Right atrium auricular region (tissue), 2 donors: ENCODE data around the gene HERC2. TPM values are rescaled to one million over a fixed set of nuclear protein-coding genes. Genes with fewer than 3 reads are reported as not detected.

Experiments
- DNase-seq: peaks from one replicate; pipeline ENCODE4 v3.0.0-alpha.2; 2019; ENCODE audit warnings: low spot score
- H3K27ac ChIP-seq, 2 donors: fragments of 200-600 bp; sonication (generic); 1 replicate in 1 of 2; 2 replicates in 1 of 2; pipeline ENCODE4 v1.5.1; 2016 to 2019
- H3K27me3 ChIP-seq, 2 donors: fragments of 200-600 bp; sonication (generic); one replicate each; pipeline versions ENCODE4 v1.5.1 to v1.6.0; 2017 to 2019
- H3K36me3 ChIP-seq: fragments of 200-600 bp; sonication (generic); one replicate; pipeline ENCODE4 v1.5.1; 2016
- H3K4me1 ChIP-seq, 2 donors: fragments of 200-600 bp; sonication (generic); one replicate each; pipeline versions ENCODE4 v1.5.1 to v1.6.0; 2017 to 2019
- H3K4me3 ChIP-seq, 2 donors: fragments of 200-600 bp; sonication (generic); 1 replicate in 1 of 2; 2 replicates in 1 of 2; pipeline ENCODE4 v1.5.1; 2017 to 2019; ENCODE audit warnings: mild to moderate bottlenecking in 1 of 2, moderate library complexity in 1 of 2
- H3K9me3 ChIP-seq, 2 donors: fragments of 200-600 bp; sonication (generic); one replicate each; pipeline ENCODE4 v1.5.1; 2019
- total RNA-seq, 2 donors: library from RNA; depleted of rRNA; stranded (reverse); fragments of >200 nt; gene quantifications; one replicate each; pipeline ENCODE4 v1.1.0, GENCODE V29; 2016
- TF ChIP-seq, protein P1 (sequence below), 2 donors: fragments of 200-600 bp; sonication (generic); IDR thresholded peaks; one replicate each; pipeline ENCODE4 v1.5.1; 2019; ENCODE audit warnings: antibody characterized with exemption in 2 of 2

HERC2 gene
- total RNA-seq, 2 donors from 2014 or later: 50.8 to 62.4 TPM

DNA sequence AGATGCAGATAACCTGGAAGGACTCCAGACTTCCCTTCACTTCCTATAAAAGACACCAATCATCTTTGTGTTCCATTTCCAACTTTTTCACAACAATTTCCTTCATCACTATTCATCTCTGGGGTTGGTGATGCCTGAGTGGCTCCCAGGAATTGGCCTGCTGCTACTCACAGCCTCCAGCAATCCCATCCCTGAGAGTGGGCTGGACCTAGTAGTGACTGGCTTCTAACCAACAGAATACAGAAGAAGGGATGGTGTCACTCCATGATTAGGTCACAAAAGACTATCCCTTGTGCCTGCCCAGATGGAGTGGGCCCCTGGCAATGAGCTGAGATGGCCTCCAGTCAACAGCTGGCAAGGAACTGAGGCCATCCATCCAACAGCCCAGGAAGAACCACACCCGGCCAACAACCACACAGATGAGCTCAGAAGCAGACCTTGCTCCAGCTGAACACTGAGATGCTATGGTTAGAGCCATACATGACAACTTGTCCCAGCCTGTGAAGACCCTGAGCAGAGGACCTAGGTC lies 243.7 kb downstream of the HERC2 start:
- Histone ChIP-seq H3K36me3 (no peaks in the 10 kb centered on the region), H3K4me1 (no peaks in the 10 kb centered on the region), H3K9me3 (no peaks in the 10 kb centered on the region), H3K4me3 (no peak overlapping the region), H3K27ac (no peak overlapping the region), H3K27me3 (no peaks in the 10 kb centered on the region)
- DNase-seq: no peak
- TF ChIP-seq, protein P1, sequence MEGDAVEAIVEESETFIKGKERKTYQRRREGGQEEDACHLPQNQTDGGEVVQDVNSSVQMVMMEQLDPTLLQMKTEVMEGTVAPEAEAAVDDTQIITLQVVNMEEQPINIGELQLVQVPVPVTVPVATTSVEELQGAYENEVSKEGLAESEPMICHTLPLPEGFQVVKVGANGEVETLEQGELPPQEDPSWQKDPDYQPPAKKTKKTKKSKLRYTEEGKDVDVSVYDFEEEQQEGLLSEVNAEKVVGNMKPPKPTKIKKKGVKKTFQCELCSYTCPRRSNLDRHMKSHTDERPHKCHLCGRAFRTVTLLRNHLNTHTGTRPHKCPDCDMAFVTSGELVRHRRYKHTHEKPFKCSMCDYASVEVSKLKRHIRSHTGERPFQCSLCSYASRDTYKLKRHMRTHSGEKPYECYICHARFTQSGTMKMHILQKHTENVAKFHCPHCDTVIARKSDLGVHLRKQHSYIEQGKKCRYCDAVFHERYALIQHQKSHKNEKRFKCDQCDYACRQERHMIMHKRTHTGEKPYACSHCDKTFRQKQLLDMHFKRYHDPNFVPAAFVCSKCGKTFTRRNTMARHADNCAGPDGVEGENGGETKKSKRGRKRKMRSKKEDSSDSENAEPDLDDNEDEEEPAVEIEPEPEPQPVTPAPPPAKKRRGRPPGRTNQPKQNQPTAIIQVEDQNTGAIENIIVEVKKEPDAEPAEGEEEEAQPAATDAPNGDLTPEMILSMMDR (IDR thresholded peaks at IDR 0.05): no peak

DNA sequence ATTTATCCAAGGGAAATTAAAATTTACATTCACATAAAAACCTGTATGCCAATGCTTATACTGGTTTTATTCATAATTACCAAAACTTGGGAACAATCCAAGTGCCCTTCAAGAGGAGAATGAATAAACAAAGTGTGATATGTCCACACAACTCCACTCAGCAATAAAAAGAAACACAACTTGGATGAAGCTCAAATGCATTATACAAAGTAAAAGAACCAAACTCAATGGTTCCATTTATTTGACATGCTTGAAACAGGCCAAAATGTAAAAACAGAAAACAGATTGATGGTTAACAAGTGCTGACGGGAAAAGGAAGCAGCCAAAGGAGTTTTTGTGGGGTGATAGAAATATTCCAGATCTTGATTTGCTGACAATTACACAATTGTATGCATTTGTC lies 246.4 kb downstream of the HERC2 start:
- H3K27ac ChIP-seq: no peak overlapping the region
- no peaks in the 10 kb centered on the region for H3K9me3 ChIP-seq
- no peaks in the 10 kb centered on the region for H3K27me3 ChIP-seq
- TF ChIP-seq, protein P1 (IDR thresholded peaks at IDR 0.05): no peak
- H3K36me3 ChIP-seq: no peaks in the 10 kb centered on the region
- no peak for DNase-seq
- no peak overlapping the region for H3K4me3 ChIP-seq
- H3K4me1 ChIP-seq: no peaks in the 10 kb centered on the region

DNA sequence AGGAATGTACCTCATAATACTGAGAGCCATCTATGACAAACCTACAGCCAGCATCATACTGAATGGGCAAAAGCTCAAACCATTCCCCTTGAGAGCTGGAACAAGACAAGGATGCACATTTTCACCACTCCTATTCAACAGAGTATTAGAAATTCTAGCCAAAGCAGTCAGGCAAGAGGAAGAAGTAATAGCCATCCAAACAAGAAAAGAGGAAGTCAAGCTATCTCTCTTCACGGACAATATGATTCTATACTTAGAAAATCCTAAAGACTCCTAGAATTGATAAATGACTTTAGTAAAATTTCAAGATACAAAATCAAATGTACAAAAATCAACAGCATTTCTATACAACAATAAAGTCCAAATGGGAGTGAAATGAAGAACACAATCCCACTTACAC lies 253.0 kb downstream of the HERC2 start:
- H3K27me3 ChIP-seq: no peaks in the 10 kb centered on the region
- H3K27ac ChIP-seq: no peak overlapping the region
- H3K4me1 ChIP-seq: no peaks in the 10 kb centered on the region
- H3K36me3 ChIP-seq: no peaks in the 10 kb centered on the region
- peaks cover 0 to under 1% of the 10 kb centered on the region in 2 donors for H3K9me3 ChIP-seq
- DNase-seq: no peak
- H3K4me3 ChIP-seq: no peak overlapping the region
- TF ChIP-seq, protein P1 (IDR thresholded peaks at IDR 0.05): no peak

DNA sequence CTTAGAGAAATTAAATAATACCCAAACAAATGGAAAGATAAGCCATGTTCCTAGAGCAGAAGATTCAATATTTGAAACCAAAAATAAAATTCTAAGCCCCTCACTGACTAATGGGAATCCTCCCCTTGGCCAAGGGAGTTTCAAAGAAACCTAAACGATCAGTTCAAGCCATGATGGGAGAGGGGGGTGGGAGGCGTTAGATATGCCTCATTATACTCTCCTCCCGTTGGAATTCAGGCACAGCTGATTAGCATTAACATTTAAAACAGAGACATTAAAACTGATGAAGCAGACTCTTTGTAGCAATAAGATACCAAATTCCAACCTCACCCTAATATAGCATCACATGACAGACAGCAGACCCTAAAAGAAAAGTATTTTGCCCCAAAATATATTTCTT lies 255.7 kb downstream of the HERC2 start:
- H3K4me1 ChIP-seq: no peaks in the 10 kb centered on the region
- no peak overlapping the region for H3K4me3 ChIP-seq
- no peaks in the 10 kb centered on the region for H3K27me3 ChIP-seq
- peaks cover 0 to 12% of the 10 kb centered on the region in 2 donors for H3K9me3 ChIP-seq
- DNase-seq: no peak
- TF ChIP-seq, protein P1 (IDR thresholded peaks at IDR 0.05): no peak
- no peak overlapping the region for H3K27ac ChIP-seq
- no peaks in the 10 kb centered on the region for H3K36me3 ChIP-seq

Other genes starting within 250 kb of the HERC2 start
- under 1 TPM in 1 of 2 donors, not detected in 1; 0.31 TPM for gene OCA2, start 222.9 kb downstream of the HERC2 start, total RNA-seq
- not detected for gene GOLGA6L24, start 35.9 kb upstream of the HERC2 start, total RNA-seq
- gene GOLGA8F, start 56.5 kb upstream of the HERC2 start, total RNA-seq: not detected
- not detected for gene GOLGA8G, start 210.8 kb upstream of the HERC2 start, total RNA-seq
- gene GOLGA6L25, start 231.4 kb upstream of the HERC2 start, total RNA-seq: not detected